GM12872 (cell line): Measurements from ENCODE around the gene PMEL.

Experiments
- TF ChIP-seq, protein P1 (sequence below): IDR thresholded peaks from 3 replicates; pipeline ENCODE4 v1.5.1; 2011; ENCODE audit warnings: low read depth, mild to moderate bottlenecking, low read length, moderate library complexity; ENCODE audit not compliant: insufficient read depth

Gene PMEL

DNA sequence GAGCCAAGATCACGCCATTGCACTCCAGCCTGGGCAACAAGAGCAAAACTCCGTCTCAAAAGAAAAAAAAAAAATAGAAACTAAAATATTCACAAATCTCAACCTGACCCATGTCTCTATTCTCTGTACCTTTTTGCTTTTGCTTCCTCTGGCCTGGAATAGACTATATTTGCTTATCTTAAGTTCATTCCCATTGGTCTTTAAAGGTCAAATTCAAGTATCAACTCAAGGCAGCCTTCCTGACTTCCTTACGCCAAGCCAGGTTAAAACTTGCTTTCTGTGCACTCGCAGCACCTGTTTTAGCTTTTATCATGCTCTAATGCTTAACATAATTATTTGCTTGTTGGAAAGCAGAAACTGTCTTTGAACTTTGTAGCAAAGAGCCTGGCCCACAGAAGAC lies 52.9 kb downstream of the PMEL start:
- TF ChIP-seq, protein P1, sequence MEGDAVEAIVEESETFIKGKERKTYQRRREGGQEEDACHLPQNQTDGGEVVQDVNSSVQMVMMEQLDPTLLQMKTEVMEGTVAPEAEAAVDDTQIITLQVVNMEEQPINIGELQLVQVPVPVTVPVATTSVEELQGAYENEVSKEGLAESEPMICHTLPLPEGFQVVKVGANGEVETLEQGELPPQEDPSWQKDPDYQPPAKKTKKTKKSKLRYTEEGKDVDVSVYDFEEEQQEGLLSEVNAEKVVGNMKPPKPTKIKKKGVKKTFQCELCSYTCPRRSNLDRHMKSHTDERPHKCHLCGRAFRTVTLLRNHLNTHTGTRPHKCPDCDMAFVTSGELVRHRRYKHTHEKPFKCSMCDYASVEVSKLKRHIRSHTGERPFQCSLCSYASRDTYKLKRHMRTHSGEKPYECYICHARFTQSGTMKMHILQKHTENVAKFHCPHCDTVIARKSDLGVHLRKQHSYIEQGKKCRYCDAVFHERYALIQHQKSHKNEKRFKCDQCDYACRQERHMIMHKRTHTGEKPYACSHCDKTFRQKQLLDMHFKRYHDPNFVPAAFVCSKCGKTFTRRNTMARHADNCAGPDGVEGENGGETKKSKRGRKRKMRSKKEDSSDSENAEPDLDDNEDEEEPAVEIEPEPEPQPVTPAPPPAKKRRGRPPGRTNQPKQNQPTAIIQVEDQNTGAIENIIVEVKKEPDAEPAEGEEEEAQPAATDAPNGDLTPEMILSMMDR: no peak

DNA sequence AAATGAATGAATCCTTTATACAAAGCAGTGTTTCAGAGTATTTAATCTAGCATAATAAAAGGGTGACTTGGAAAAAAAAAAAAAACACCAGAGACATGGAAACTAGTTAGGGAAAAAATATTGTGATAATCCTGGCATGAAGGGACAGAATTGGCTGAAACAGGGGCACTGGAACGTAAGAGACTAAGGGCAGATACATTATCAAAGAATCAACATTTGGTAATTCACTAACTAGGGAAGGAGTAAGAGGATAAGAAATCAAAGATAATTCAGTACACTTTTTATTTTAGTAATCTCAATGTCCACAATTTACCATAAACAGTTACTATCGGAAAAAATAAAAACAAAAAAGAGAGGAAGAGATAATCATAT lies 56.3 kb downstream of the PMEL start:
- TF ChIP-seq, protein P1: no peak

DNA sequence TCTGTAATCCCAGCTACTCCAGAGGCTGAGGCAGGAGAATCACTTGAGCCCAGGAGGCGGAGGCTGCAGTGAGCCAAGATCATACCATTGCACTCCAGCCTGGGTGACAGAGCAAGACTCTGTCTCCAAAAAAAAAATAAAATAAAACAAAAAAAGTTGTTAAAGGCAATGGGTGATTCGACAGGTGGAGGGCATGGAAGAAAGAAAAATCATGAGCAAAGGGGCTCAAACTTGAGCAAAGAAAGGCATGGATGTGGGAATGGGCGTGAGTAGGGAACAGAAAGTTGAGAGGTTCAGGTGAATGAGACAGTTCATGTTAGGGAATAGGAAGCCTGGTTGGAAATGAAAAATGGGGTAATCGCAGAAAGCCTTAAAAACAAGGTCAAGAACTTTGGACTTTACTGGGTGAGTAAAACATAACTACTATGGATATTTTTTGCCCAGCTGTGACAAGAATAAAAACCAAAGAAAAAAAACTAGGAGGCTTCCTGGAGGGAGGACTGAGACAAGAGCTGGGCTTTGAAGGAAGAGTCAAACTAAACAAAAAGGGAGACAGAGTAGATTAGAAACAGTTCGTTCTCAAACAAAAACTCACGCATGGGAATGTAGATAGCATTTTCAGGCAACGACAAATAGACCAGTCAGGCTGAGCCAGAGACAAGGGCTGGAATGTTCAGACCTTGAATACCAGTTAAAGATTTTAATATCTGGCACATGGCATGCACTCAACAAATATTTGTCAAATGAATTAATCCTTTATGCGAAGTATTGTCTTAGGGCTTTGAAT lies 56.9 kb downstream of the PMEL start:
- TF ChIP-seq, protein P1: no peak

DNA sequence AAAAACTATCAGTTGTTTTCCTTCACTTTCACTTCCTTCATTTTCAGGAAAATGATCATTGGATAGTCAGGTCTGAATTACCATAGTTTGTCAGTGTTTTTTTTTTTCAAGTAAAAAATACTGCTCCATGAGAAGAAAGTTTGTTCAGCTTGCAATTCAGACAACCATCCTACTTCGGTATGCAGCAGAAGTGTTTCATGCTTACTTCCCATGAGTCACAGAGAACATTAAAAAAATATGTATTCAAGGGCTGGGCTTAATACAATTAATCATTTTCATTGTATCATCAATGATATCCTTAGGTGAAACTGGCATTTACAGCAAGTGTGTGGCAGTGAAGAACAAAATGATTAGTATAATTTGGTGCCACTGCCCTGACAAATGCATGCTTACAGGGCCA lies 59.8 kb downstream of the PMEL start:
- TF ChIP-seq, protein P1: no peak
